ENCODE data around the gene B4GALNT3.

DNA sequence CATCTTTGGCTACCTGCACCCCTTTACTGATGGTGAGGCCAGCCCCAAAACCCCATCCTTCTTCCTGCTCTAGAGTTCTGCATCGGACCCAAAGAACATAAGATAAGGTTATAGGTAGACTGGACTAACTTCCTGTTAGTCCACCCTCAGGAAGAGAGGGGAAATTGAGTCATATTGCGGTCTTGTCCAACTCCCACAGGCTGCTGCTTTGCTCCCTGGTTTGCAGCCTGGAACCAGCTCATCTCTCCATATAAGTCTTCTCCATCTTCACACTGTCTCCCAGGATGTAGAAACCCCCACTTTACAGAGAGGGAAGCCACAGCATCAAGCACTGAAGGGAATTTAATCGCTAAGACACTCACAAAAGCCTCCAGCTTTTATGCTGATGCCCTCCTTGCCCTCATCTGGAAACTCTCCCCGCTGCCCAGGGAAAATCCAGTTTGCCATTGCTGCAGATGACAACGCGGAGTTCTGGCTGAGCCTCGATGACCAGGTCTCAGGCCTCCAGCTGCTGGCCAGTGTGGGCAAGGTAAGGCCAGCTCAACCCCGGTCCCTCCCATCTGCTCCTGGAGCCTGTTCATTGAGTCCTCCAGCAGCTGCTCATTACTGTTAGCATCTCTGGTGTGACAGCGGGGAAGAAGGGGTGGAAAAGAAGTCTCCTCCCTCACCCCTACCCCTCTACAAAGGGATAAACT, 85.3 kb downstream of the B4GALNT3 start:
- TF ChIP-seq, protein P1, sequence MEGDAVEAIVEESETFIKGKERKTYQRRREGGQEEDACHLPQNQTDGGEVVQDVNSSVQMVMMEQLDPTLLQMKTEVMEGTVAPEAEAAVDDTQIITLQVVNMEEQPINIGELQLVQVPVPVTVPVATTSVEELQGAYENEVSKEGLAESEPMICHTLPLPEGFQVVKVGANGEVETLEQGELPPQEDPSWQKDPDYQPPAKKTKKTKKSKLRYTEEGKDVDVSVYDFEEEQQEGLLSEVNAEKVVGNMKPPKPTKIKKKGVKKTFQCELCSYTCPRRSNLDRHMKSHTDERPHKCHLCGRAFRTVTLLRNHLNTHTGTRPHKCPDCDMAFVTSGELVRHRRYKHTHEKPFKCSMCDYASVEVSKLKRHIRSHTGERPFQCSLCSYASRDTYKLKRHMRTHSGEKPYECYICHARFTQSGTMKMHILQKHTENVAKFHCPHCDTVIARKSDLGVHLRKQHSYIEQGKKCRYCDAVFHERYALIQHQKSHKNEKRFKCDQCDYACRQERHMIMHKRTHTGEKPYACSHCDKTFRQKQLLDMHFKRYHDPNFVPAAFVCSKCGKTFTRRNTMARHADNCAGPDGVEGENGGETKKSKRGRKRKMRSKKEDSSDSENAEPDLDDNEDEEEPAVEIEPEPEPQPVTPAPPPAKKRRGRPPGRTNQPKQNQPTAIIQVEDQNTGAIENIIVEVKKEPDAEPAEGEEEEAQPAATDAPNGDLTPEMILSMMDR (IDR thresholded peaks at IDR 0.05; ENCODE audit: low read length): no peak
- TF ChIP-seq EZH2 (IDR thresholded peaks at IDR 0.05; ENCODE audit: borderline replicate concordance, low read length): no peak

Data from OCI-LY1 (cell line).